Endothelial cell of umbilical vein (primary cell): ENCODE data around the gene PTGS1. TPM values are rescaled to one million over a fixed set of nuclear protein-coding genes. Genes with fewer than 3 reads are reported as not detected.

Experiments
- BruUV-seq: library from RNA; stranded (reverse); fragments of 400-500 nt; replicated peaks from 2 replicates; lab custom pipeline; 2021; lab: Mats Ljungman, UMichigan
- CTCF ChIA-PET: fragments of 300-600, 350-600 bp; sonication (Branson Sonifier 250); formaldehyde crosslinking; loops from one replicate; lab custom pipeline; 2021; ENCODE audit warnings: antibody characterized with exemption, inconsistent platforms; lab: Charles Lee
- POLR2A ChIA-PET: fragments of 300-600, 350-600 bp; sonication (Branson Sonifier 250); formaldehyde crosslinking; loops from one replicate; lab custom pipeline; 2021; ENCODE audit warnings: antibody characterized with exemption, inconsistent platforms; lab: Charles Lee
- DNase-seq: peaks from one replicate; pipeline ENCODE4 v3.0.0-alpha.2; 2011; ENCODE audit warnings: low read depth, low spot score
- FAIRE-seq: peaks from 2 replicates; lab custom pipeline; 2011; peaks lifted over from hg19 to GRCh38; lab: Jason Lieb, UNC
- H2AFZ ChIP-seq: 2 replicates; pipeline ENCODE4 v1.6.0; 2012; ENCODE audit warnings: low read depth, low read length, control low read depth, inconsistent platforms
- H3K27ac ChIP-seq: 2 replicates; pipeline ENCODE4 v1.5.1; 2011; ENCODE audit warnings: low read depth, mild to moderate bottlenecking, control low read depth, low read length, moderate library complexity; ENCODE audit not compliant: insufficient read depth
- H3K27me3 ChIP-seq, 2 experiments: 2 replicates each; pipeline versions ENCODE4 v1.6.0 to v1.6.1; 2011; ENCODE audit warnings: low read length in 2 of 2, mixed read lengths in 1 of 2; ENCODE audit not compliant: control insufficient read depth in 2 of 2, insufficient read depth in 2 of 2
- H3K36me3 ChIP-seq, 2 experiments: 2 replicates in 1 of 2; 3 replicates in 1 of 2; pipeline ENCODE4 v1.5.1; 2011; ENCODE audit warnings: low read length in 2 of 2, mild to moderate bottlenecking in 1 of 2, moderate library complexity in 1 of 2; ENCODE audit not compliant: control insufficient read depth in 2 of 2, insufficient read depth in 2 of 2; ENCODE audit errors: extremely low read depth in 1 of 2
- H3K4me1 ChIP-seq: 3 replicates; pipeline ENCODE4 v1.5.1; 2011; ENCODE audit warnings: mild to moderate bottlenecking, low read length; ENCODE audit not compliant: control insufficient read depth, insufficient read depth; ENCODE audit errors: extremely low read depth
- H3K4me2 ChIP-seq: 2 replicates; pipeline ENCODE4 v1.6.1; 2011; ENCODE audit warnings: low read length, control low read depth, mixed read lengths; ENCODE audit not compliant: insufficient read depth
- H3K4me3 ChIP-seq, 3 experiments: fragments of 200-600 bp in 1 of 3; sonication (generic), shearing (Covaris generic) in 1 of 3; replicated peaks in 1 of 3; 2 replicates each; pipeline ENCODE4 v1.5.1; 2011 to 2016; ENCODE audit warnings: control low read depth in 3 of 3, low read length in 3 of 3, mild to moderate bottlenecking in 2 of 3, inconsistent platforms in 1 of 3, low read depth in 1 of 3, moderate library complexity in 1 of 3; ENCODE audit not compliant: insufficient read depth in 1 of 3
- H3K79me2 ChIP-seq: 2 replicates; pipeline ENCODE4 v1.6.0; 2012; ENCODE audit warnings: low read length, inconsistent platforms; ENCODE audit not compliant: control insufficient read depth, insufficient read depth
- H3K9ac ChIP-seq: replicated peaks from 2 replicates; pipeline ENCODE3; 2011; ENCODE audit warnings: low read length, control low read depth; ENCODE audit not compliant: insufficient read depth; ENCODE audit errors: extremely low read depth
- H3K9me1 ChIP-seq: replicated peaks from 3 replicates; pipeline ENCODE4 v1.6.0; 2011; ENCODE audit warnings: mild to moderate bottlenecking, low read length; ENCODE audit not compliant: control insufficient read depth, insufficient read depth; ENCODE audit errors: extremely low read depth
- H3K9me3 ChIP-seq: replicated peaks from 2 replicates; pipeline ENCODE4 v1.5.1; 2012; ENCODE audit warnings: low read length, inconsistent platforms; ENCODE audit not compliant: control insufficient read depth, insufficient read depth
- H4K20me1 ChIP-seq: replicated peaks from 2 replicates; pipeline ENCODE3; 2011; ENCODE audit warnings: mild to moderate bottlenecking, low read length; ENCODE audit not compliant: control insufficient read depth, insufficient read depth; ENCODE audit errors: extremely low read depth
- EZH2 ChIP-seq: IDR thresholded peaks from 2 replicates; pipeline ENCODE4 v1.6.1; 2012; ENCODE audit warnings: borderline replicate concordance, low read depth, mild to moderate bottlenecking, moderate library complexity, low read length, inconsistent platforms; ENCODE audit not compliant: severe bottlenecking
- FOS ChIP-seq: IDR thresholded peaks from 2 replicates; pipeline ENCODE4 v1.6.1; 2011; ENCODE audit warnings: mild to moderate bottlenecking, low read length, moderate library complexity, borderline replicate concordance; ENCODE audit not compliant: insufficient read depth
- GATA2 ChIP-seq: IDR thresholded peaks from 2 replicates; pipeline ENCODE4 v1.7.0; 2011; ENCODE audit warnings: low read depth, mild to moderate bottlenecking, moderate library complexity, mixed read lengths, low read length; ENCODE audit not compliant: insufficient read length, insufficient read depth
- JUN ChIP-seq: IDR thresholded peaks from 2 replicates; pipeline ENCODE4 v1.6.1; 2011; ENCODE audit warnings: borderline replicate concordance, low read depth; ENCODE audit not compliant: insufficient read length, insufficient read depth
- MYC ChIP-seq: IDR thresholded peaks from one replicate; pipeline ENCODE4 v1.6.1; 2011; ENCODE audit warnings: mild to moderate bottlenecking, low read depth, low read length
- POLR2A ChIP-seq: IDR thresholded peaks from 2 replicates; pipeline ENCODE4 v1.6.1; 2012; ENCODE audit warnings: low read depth, mild to moderate bottlenecking, control low read depth, low read length
- POLR2AphosphoS5 ChIP-seq: IDR thresholded peaks from 2 replicates; pipeline ENCODE4 v1.6.1; 2012; ENCODE audit warnings: low read depth, mild to moderate bottlenecking, control low read depth, low read length, moderate library complexity; ENCODE audit not compliant: insufficient read depth
- dilution Hi-C: fragments of 300-500 bp; cut with MboI; formaldehyde crosslinking; loops from one replicate; pipeline ENCODE4 v1.15.0; 2019; ENCODE audit warnings: low sequenced_read_pairs; ENCODE audit not compliant: extremely low pct_ligation_motif_present
- intact Hi-C: fragments of 100-400 bp; cut with micrococcal nuclease; formaldehyde crosslinking; loops from one replicate; pipeline ENCODE4 v1.10.0; 2022
- polyA plus RNA-seq, 4 experiments: library from polyadenylated mRNA; depleted of rRNA in 3 of 4; stranded (reverse) in 3 of 4; unstranded in 1 of 4; fragments of >200 nt; gene quantifications; 2 replicates each; pipeline versions ENCODE4 v1.2.1 to v1.2.3, GENCODE V29; 2011 to 2012; ENCODE audit warnings: missing spikeins in 1 of 4
- total RNA-seq: library from RNA; stranded (reverse); gene quantifications from 2 replicates; pipeline ENCODE4 v1.2.3, GENCODE V29; 2021
- TF ChIP-seq, protein P1 (sequence below): IDR thresholded peaks from 2 replicates; pipeline ENCODE4 v1.6.1; 2011; ENCODE audit not compliant: insufficient read depth, insufficient read length
- TF ChIP-seq, protein P2 (sequence below), 2 donors: IDR thresholded peaks; 1 replicate in 1 of 2; 2 replicates in 1 of 2; pipeline ENCODE4 v1.5.1; 2011; ENCODE audit warnings: low read length in 2 of 2, mild to moderate bottlenecking in 2 of 2, moderate library complexity in 2 of 2, control low read depth in 1 of 2, inconsistent platforms in 1 of 2, low read depth in 1 of 2; ENCODE audit not compliant: insufficient read depth in 1 of 2; ENCODE audit errors: extremely low read depth in 1 of 2

The PTGS1 gene
- total and polyA plus RNA-seq, 2 donors (not counting 3 experiments of a cell fraction or from before 2014, with no cell fraction given) = 37.6 to 45.2 TPM

DNA sequence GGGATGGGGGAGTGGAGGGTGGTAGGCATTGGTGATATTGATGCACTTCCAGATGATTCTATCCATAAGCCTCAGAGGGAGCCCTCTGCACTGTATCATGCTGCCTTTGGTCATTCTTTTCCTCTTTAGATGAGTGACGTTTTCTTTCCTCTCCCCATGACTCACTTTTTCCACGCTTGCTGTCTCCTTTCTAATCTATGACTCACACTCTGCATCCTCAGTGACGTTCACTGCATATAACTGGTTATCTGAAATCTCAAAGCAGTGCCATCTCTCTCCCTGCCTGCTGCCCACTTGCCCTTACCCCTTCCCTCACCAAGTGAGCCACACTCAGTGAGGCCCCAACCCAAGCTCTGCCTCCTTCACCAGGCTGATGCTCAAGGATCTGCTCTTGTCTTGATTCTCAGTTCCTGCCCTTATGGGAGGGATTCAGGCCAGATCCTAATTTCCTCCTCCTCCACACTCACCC, 31.6 kb downstream of the PTGS1 start:
- no peaks in the 10 kb centered on the region for H3K27me3 ChIP-seq
- DNase-seq (peak; percentile 97), FAIRE-seq (peak; percentile 97)
- H2AFZ ChIP-seq = peak overlapping the region; percentile 56
- peaks cover 13% of the 10 kb centered on the region for H3K4me1 ChIP-seq
- no peaks in the 10 kb centered on the region for H4K20me1 ChIP-seq
- no peaks in the 10 kb centered on the region for H3K79me2 ChIP-seq
- TF ChIP-seq, protein P1, sequence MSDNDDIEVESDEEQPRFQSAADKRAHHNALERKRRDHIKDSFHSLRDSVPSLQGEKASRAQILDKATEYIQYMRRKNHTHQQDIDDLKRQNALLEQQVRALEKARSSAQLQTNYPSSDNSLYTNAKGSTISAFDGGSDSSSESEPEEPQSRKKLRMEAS = no peak
- TF ChIP-seq POLR2AphosphoS5 (peak; percentile 51), POLR2A (no peak), GATA2 (peak; percentile 97), EZH2 (no peak), MYC (no peak), JUN (peak; percentile 100), FOS (peak; percentile 100)
- TF ChIP-seq, protein P2, sequence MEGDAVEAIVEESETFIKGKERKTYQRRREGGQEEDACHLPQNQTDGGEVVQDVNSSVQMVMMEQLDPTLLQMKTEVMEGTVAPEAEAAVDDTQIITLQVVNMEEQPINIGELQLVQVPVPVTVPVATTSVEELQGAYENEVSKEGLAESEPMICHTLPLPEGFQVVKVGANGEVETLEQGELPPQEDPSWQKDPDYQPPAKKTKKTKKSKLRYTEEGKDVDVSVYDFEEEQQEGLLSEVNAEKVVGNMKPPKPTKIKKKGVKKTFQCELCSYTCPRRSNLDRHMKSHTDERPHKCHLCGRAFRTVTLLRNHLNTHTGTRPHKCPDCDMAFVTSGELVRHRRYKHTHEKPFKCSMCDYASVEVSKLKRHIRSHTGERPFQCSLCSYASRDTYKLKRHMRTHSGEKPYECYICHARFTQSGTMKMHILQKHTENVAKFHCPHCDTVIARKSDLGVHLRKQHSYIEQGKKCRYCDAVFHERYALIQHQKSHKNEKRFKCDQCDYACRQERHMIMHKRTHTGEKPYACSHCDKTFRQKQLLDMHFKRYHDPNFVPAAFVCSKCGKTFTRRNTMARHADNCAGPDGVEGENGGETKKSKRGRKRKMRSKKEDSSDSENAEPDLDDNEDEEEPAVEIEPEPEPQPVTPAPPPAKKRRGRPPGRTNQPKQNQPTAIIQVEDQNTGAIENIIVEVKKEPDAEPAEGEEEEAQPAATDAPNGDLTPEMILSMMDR (IDR thresholded peaks at IDR 0.05; ENCODE audit: extremely low read depth in 1 of 2, insufficient read depth in 1 of 2, low read depth in 1 of 2, low read length in 2 of 2) = no peak
- H3K9me1 ChIP-seq = no peaks in the 10 kb centered on the region
- CTCF ChIA-PET = no interaction called here
- peak overlapping the region; percentile 26 for H3K4me2 ChIP-seq
- dilution Hi-C loops (no loop called here), intact Hi-C loops (loop anchor here (1.0 to 2.0 kb wide), 6 partner anchors 18 to 417 kb away; no protein-coding TSS in a partner anchor)
- POLR2A ChIA-PET = no interaction called here
- H3K9me3 ChIP-seq = no peaks in the 10 kb centered on the region
- peak overlapping the region; percentile 94 for H3K27ac ChIP-seq
- H3K36me3 ChIP-seq = no peaks in the 10 kb centered on the region
- no TSS peak for BruUV-seq
- H3K4me3 ChIP-seq = no peak overlapping the region
- peak overlapping the region; percentile 56 for H3K9ac ChIP-seq
